ENCODE results near the gene SLC43A3.

Gene SLC43A3

GRCh38 chr11:57359896-57360690 is 66.8 kb downstream of the SLC43A3 start:
- no peaks in the 10 kb centered on the region for H3K4me1 ChIP-seq (ENCODE audit: insufficient read depth, poor library complexity, severe bottlenecking)
- H3K36me3 ChIP-seq (ENCODE audit: low read depth), result no peaks in the 10 kb centered on the region
- H3K9me3 ChIP-seq (ENCODE audit: severe bottlenecking), result no peaks in the 10 kb centered on the region
- H3K27ac ChIP-seq (ENCODE audit: poor library complexity, severe bottlenecking), result no peak overlapping the region
- no peaks in the 10 kb centered on the region for H3K27me3 ChIP-seq (ENCODE audit: insufficient read depth, poor library complexity, severe bottlenecking)
- DNase-seq (ENCODE audit: low spot score) (no peak), ATAC-seq (ENCODE audit: low read depth) (no peak)
- TF ChIP-seq CTCF (IDR thresholded peaks at IDR 0.05; ENCODE audit: poor library complexity, severe bottlenecking), result no peak
- no peak overlapping the region for H3K4me3 ChIP-seq (ENCODE audit: severe bottlenecking)

DNA sequence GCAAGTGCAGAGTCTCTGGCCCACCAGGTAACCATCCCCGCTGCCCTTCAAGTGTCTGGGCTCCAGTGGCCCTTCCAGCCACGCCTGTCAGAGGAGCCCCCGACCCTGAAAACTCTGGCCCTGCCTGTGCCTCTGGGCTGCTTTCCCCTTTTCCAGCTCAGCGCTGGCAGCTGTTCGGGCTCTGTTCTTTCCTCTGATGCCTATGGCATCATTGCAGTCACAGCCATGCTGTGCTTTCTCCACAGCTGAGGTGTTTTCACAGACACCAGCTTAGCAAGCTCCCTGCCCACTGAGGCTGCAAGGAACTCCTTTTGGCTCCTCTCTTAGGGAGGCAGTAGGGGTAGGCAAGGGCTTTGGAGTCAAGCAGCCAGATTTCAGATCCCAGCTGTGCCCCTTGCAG is 67.5 kb downstream of the SLC43A3 start:
- Histone ChIP-seq H3K4me3 (ENCODE audit: severe bottlenecking) (no peak overlapping the region), H3K4me1 (ENCODE audit: insufficient read depth, poor library complexity, severe bottlenecking) (no peaks in the 10 kb centered on the region), H3K27me3 (ENCODE audit: insufficient read depth, poor library complexity, severe bottlenecking) (no peaks in the 10 kb centered on the region), H3K36me3 (ENCODE audit: low read depth) (no peaks in the 10 kb centered on the region), H3K27ac (ENCODE audit: poor library complexity, severe bottlenecking) (no peak overlapping the region), H3K9me3 (ENCODE audit: severe bottlenecking) (no peaks in the 10 kb centered on the region)
- DNase-seq (ENCODE audit: low spot score) (no peak), ATAC-seq (ENCODE audit: low read depth) (no peak; the same call in 2 of the 3 replicates)
- TF ChIP-seq CTCF (IDR thresholded peaks at IDR 0.05; ENCODE audit: poor library complexity, severe bottlenecking), result no peak

DNA sequence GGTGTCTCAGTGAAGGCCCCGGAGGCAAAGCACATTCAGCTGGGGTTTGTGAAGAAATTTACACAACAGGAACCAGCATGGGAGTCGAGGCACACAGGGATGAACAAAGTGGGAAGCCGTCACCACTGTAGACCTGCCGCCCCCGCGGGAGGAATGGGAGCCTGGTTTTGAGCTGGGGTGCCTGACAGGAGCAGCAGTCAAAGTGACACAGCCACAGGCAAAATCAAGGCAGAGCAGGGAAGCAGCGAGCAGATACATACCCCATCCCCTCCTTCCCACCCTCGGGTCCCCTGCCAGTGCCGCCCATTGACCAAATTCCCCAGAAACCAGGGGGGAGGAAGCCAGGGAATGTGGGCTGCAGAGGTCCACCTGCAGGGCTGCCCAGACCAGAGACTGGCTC is 67.9 kb downstream of the SLC43A3 start:
- no peaks in the 10 kb centered on the region for H3K4me1 ChIP-seq (ENCODE audit: insufficient read depth, poor library complexity, severe bottlenecking)
- H3K27me3 ChIP-seq (ENCODE audit: insufficient read depth, poor library complexity, severe bottlenecking), result no peaks in the 10 kb centered on the region
- ATAC-seq (ENCODE audit: low read depth) (no peak), DNase-seq (ENCODE audit: low spot score) (no peak)
- no peak for TF ChIP-seq CTCF (IDR thresholded peaks at IDR 0.05; ENCODE audit: poor library complexity, severe bottlenecking)
- no peaks in the 10 kb centered on the region for H3K36me3 ChIP-seq (ENCODE audit: low read depth)
- no peaks in the 10 kb centered on the region for H3K9me3 ChIP-seq (ENCODE audit: severe bottlenecking)
- H3K4me3 ChIP-seq (ENCODE audit: severe bottlenecking), result no peak overlapping the region
- no peak overlapping the region for H3K27ac ChIP-seq (ENCODE audit: poor library complexity, severe bottlenecking)

- no peaks in the 10 kb centered on the region for H3K4me1 ChIP-seq (ENCODE audit: insufficient read depth, poor library complexity, severe bottlenecking)
Measured at GRCh38 chr11:57358543-57358961, 68.4 kb downstream of the SLC43A3 start.

More at GRCh38 chr11:57358543-57358961, 68.4 kb downstream of the SLC43A3 start:
- TF ChIP-seq CTCF (IDR thresholded peaks at IDR 0.05; ENCODE audit: poor library complexity, severe bottlenecking), result no peak
- no peak overlapping the region for H3K4me3 ChIP-seq (ENCODE audit: severe bottlenecking)
- no peak overlapping the region for H3K27ac ChIP-seq (ENCODE audit: poor library complexity, severe bottlenecking)
- no peaks in the 10 kb centered on the region for H3K9me3 ChIP-seq (ENCODE audit: severe bottlenecking)
- ATAC-seq (ENCODE audit: low read depth) (no peak), DNase-seq (ENCODE audit: low spot score) (no peak)
- no peaks in the 10 kb centered on the region for H3K36me3 ChIP-seq (ENCODE audit: low read depth)
- no peaks in the 10 kb centered on the region for H3K27me3 ChIP-seq (ENCODE audit: insufficient read depth, poor library complexity, severe bottlenecking)
